ENCODE data around the gene TM9SF3.

The TM9SF3 gene

GRCh38 chr10:96616961-96617360 lies 30.1 kb upstream of the TM9SF3 start:
- no peaks in the 10 kb centered on the region for H3K36me3 Mint-ChIP-seq (ENCODE audit: low read depth)
- TF ChIP-seq, protein P1, sequence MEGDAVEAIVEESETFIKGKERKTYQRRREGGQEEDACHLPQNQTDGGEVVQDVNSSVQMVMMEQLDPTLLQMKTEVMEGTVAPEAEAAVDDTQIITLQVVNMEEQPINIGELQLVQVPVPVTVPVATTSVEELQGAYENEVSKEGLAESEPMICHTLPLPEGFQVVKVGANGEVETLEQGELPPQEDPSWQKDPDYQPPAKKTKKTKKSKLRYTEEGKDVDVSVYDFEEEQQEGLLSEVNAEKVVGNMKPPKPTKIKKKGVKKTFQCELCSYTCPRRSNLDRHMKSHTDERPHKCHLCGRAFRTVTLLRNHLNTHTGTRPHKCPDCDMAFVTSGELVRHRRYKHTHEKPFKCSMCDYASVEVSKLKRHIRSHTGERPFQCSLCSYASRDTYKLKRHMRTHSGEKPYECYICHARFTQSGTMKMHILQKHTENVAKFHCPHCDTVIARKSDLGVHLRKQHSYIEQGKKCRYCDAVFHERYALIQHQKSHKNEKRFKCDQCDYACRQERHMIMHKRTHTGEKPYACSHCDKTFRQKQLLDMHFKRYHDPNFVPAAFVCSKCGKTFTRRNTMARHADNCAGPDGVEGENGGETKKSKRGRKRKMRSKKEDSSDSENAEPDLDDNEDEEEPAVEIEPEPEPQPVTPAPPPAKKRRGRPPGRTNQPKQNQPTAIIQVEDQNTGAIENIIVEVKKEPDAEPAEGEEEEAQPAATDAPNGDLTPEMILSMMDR (IDR thresholded peaks at IDR 0.05): no peak
- DNase-seq: no peak
- no peak overlapping the region for H3K4me3 Mint-ChIP-seq
- H3K9me3 Mint-ChIP-seq: no peaks in the 10 kb centered on the region
- H3K27ac Mint-ChIP-seq: no peak overlapping the region
- H3K4me1 Mint-ChIP-seq: peaks cover 25% of the 10 kb centered on the region
- peaks cover 7% of the 10 kb centered on the region for H3K27me3 Mint-ChIP-seq (ENCODE audit: low read depth, poor library complexity)

DNA sequence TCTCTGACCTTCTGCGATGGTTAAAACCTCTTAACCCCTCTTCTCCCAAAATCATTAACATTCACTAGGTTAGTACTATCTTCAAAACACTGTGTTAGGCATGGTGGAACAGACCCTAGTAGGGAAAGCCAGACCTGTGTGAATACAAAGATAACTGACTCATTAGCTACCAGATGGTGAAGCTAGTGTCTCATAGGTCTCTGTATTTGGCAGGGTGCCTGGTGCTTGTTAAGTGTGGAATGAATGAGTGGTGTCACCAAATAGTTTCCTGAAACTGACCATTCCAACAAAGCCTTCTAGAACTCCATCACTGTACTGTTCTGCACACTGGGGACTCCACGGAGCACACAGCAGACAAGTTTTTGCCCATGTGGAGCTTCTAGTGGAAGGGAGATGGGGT lies 27.7 kb upstream of the TM9SF3 start:
- TF ChIP-seq, protein P1 (IDR thresholded peaks at IDR 0.05): no peak
- no peak for DNase-seq
- Mint-ChIP-seq H3K4me3 (no peak overlapping the region), H3K27ac (no peak overlapping the region), H3K9me3 (no peaks in the 10 kb centered on the region), H3K27me3 (ENCODE audit: low read depth, poor library complexity) (peaks cover 10% of the 10 kb centered on the region), H3K36me3 (ENCODE audit: low read depth) (no peaks in the 10 kb centered on the region), H3K4me1 (peaks cover 14% of the 10 kb centered on the region)

DNA sequence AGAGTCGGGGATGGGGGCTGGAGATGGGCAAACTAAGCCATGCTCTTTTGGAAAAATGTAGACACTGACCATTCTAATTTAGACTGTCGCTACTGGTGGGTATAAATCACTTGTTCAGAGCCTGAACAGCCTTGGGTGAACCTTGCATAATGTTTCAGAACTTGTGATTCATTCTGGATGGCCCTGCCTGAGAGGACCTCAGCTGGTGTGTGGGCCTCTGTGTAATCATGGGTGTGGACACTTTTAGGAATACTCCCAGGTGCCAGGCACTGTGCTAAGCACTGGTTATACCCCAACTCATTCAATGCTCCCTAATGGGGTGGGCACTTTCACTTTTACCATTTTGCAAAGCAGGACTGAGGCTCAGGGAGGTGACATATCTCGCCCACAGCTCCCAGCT lies 26.8 kb upstream of the TM9SF3 start:
- H3K4me3 Mint-ChIP-seq: no peak overlapping the region
- no peak for DNase-seq
- H3K36me3 Mint-ChIP-seq (ENCODE audit: low read depth): no peaks in the 10 kb centered on the region
- peaks cover 14% of the 10 kb centered on the region for H3K4me1 Mint-ChIP-seq
- H3K27me3 Mint-ChIP-seq (ENCODE audit: low read depth, poor library complexity): peaks cover 7% of the 10 kb centered on the region
- no peaks in the 10 kb centered on the region for H3K9me3 Mint-ChIP-seq
- TF ChIP-seq, protein P1 (IDR thresholded peaks at IDR 0.05): no peak
- no peak overlapping the region for H3K27ac Mint-ChIP-seq

GRCh38 chr10:96612055-96612830 lies 25.4 kb upstream of the TM9SF3 start:
- H3K4me1 Mint-ChIP-seq: peaks cover 14% of the 10 kb centered on the region
- DNase-seq: no peak
- H3K4me3 Mint-ChIP-seq: no peak overlapping the region
- H3K9me3 Mint-ChIP-seq: no peaks in the 10 kb centered on the region
- peaks cover 3% of the 10 kb centered on the region for H3K27me3 Mint-ChIP-seq (ENCODE audit: low read depth, poor library complexity)
- no peak overlapping the region for H3K27ac Mint-ChIP-seq
- TF ChIP-seq, protein P1 (IDR thresholded peaks at IDR 0.05): no peak
- H3K36me3 Mint-ChIP-seq (ENCODE audit: low read depth): no peaks in the 10 kb centered on the region

DNA sequence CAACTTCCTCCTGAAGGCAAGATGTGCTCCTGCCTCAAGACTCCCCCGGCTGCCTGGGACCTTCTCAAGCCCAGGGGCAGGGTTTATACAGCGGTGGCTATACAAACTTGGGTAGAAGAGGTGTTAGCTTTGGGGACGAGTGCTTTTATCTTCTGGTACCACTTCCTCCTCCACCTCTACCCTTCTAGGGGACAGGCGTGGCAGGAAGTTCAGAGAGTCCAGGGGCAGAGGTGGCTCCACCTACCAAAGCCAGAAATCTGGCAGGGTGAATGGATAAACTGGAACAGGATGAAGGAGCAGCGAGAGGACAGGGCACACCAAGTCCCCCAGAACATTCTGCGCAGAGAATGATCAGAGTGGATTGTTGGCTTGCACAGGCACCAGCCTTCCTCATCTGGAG lies 24.0 kb upstream of the TM9SF3 start:
- no peak for DNase-seq
- Mint-ChIP-seq H3K4me3 (no peak overlapping the region), H3K27ac (no peak overlapping the region), H3K36me3 (ENCODE audit: low read depth) (no peaks in the 10 kb centered on the region), H3K4me1 (peaks cover 17% of the 10 kb centered on the region), H3K27me3 (ENCODE audit: low read depth, poor library complexity) (peaks cover 3% of the 10 kb centered on the region), H3K9me3 (no peaks in the 10 kb centered on the region)
- TF ChIP-seq, protein P1 (IDR thresholded peaks at IDR 0.05): no peak

DNA sequence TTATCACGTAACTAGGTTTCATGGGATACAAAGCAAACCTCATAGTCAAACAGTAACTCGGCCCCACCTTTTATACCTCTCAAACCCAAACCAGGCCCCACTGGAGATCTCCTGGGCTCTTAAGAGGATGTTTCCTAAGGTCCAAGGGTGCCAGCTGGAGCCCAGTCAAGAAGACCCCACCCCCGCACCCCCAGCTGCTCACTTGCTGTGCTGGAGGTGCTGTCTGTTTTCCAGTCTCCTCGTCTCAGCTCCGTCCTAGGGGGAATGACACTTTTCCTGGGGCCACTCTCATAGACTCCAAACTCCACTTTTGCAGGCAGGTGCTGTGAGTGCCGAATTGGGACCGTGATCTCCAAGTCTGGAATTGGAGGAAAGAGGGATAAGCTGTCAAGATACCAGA lies 22.7 kb upstream of the TM9SF3 start:
- no peaks in the 10 kb centered on the region for H3K9me3 Mint-ChIP-seq

More for the DNA sequence above, 22.7 kb upstream of the TM9SF3 start:
- peaks cover 15% of the 10 kb centered on the region for H3K4me1 Mint-ChIP-seq
- peaks cover 3% of the 10 kb centered on the region for H3K27me3 Mint-ChIP-seq (ENCODE audit: low read depth, poor library complexity)
- H3K27ac Mint-ChIP-seq: no peak overlapping the region
- no peak overlapping the region for H3K4me3 Mint-ChIP-seq
- H3K36me3 Mint-ChIP-seq (ENCODE audit: low read depth): no peaks in the 10 kb centered on the region
- no peak for DNase-seq
- TF ChIP-seq, protein P1 (IDR thresholded peaks at IDR 0.05): no peak
